SK-N-SH (cell line): ENCODE results near the gene WT1. TPM values are rescaled to one million over a fixed set of nuclear protein-coding genes. Genes with fewer than 3 reads are reported as not detected.

ENCODE experiments used
- CTCF ChIA-PET: fragments of 300-600, 350-600 bp; formaldehyde crosslinking; extraction: SDS; loops from one replicate; lab custom pipeline; 2021; lab: Yijun Ruan, JAX
- POLR2A ChIA-PET: fragments of 350-600 bp; sonication (Branson Sonifier 250); formaldehyde crosslinking; extraction: SDS; loops from one replicate; lab custom pipeline; 2020; ENCODE audit warnings: antibody characterized with exemption, inconsistent platforms; lab: Yijun Ruan, JAX
- DNase-seq: peaks from one replicate; pipeline ENCODE4 v3.0.0; 2012
- H2AFZ ChIP-seq: fragments of 200-600 bp; sonication (generic); 2 replicates; pipeline ENCODE4 v1.8.1; 2016; ENCODE audit warnings: antibody characterized with exemption, mild to moderate bottlenecking, low read depth
- H3F3A ChIP-seq: fragments of 200-600 bp; sonication (generic); replicated peaks from 2 replicates; pipeline ENCODE3; 2016; ENCODE audit warnings: antibody characterized with exemption, mild to moderate bottlenecking; ENCODE audit not compliant: insufficient read depth
- H3K27ac ChIP-seq, 2 experiments: fragments of 200-500 bp in 1 of 2; fragments of 200-600 bp in 1 of 2; sonication (Bioruptor generic) in 1 of 2; sonication (generic), shearing (Covaris generic) in 1 of 2; 2 replicates each; pipeline versions ENCODE4 v1.5.1 to v1.6.1; 2014 to 2016; ENCODE audit warnings: low read depth in 2 of 2, inconsistent platforms in 1 of 2, low read length in 1 of 2, mild to moderate bottlenecking in 1 of 2, mixed read lengths in 1 of 2
- H3K27me3 ChIP-seq: fragments of 200-600 bp; sonication (generic), shearing (Covaris generic); 2 replicates; pipeline ENCODE4 v1.6.1; 2016; ENCODE audit warnings: mixed run types; ENCODE audit not compliant: insufficient read depth
- H3K36me3 ChIP-seq, 2 experiments: fragments of 200-500 bp in 1 of 2; fragments of 200-600 bp in 1 of 2; sonication (Bioruptor generic) in 1 of 2; sonication (generic) in 1 of 2; replicated peaks in 1 of 2; 2 replicates each; pipeline versions ENCODE3 to v1.5.1; 2014 to 2016; ENCODE audit warnings: low read length in 1 of 2, mild to moderate bottlenecking in 1 of 2; ENCODE audit not compliant: insufficient read depth in 2 of 2, control insufficient read depth in 1 of 2
- H3K4me1 ChIP-seq, 2 experiments: fragments of 200-500 bp in 1 of 2; fragments of 200-600 bp in 1 of 2; sonication (Bioruptor generic) in 1 of 2; sonication (generic), shearing (Covaris generic) in 1 of 2; 2 replicates each; pipeline versions ENCODE4 v1.5.1 to v1.6.1; 2014 to 2016; ENCODE audit warnings: low read depth in 1 of 2, low read length in 1 of 2, mixed run types in 1 of 2; ENCODE audit not compliant: insufficient read depth in 2 of 2, control insufficient read depth in 1 of 2
- H3K4me2 ChIP-seq: fragments of 200-600 bp; sonication (generic), shearing (Covaris generic); 2 replicates; pipeline ENCODE4 v1.6.1; 2017; ENCODE audit warnings: mixed run types
- H3K4me3 ChIP-seq, 2 experiments: fragments of 200-500 bp in 1 of 2; fragments of 200-600 bp in 1 of 2; sonication (Bioruptor generic) in 1 of 2; sonication (generic), shearing (Covaris generic) in 1 of 2; 2 replicates each; pipeline versions ENCODE4 v1.5.1 to v1.8.1; 2014 to 2016; ENCODE audit warnings: low read depth in 2 of 2, inconsistent platforms in 1 of 2, low read length in 1 of 2, mild to moderate bottlenecking in 1 of 2, mixed read lengths in 1 of 2, moderate library complexity in 1 of 2
- H3K79me2 ChIP-seq: fragments of 200-600 bp; sonication (generic); 2 replicates; pipeline ENCODE4 v1.8.1; 2017; ENCODE audit warnings: mild to moderate bottlenecking; ENCODE audit not compliant: insufficient read depth
- H3K9ac ChIP-seq: fragments of 200-600 bp; sonication (generic); 2 replicates; pipeline ENCODE4 v1.6.1; 2017; ENCODE audit warnings: mixed run types
- H3K9me2 ChIP-seq: fragments of 200-600 bp; sonication (generic); 2 replicates; pipeline ENCODE4 v1.6.1; 2017; ENCODE audit warnings: mixed run types
- H3K9me3 ChIP-seq: fragments of 200-600 bp; sonication (generic); 2 replicates; pipeline ENCODE4 v1.6.1; 2017; ENCODE audit warnings: mixed run types, mild to moderate bottlenecking, moderate library complexity
- H4K20me1 ChIP-seq: fragments of 200-600 bp; sonication (generic); 2 replicates; pipeline ENCODE4 v1.6.1; 2017; ENCODE audit warnings: mild to moderate bottlenecking, mixed run types; ENCODE audit not compliant: insufficient read depth
- EZH2phosphoT487 ChIP-seq: fragments of 200-600 bp; sonication (generic); IDR thresholded peaks from 2 replicates; pipeline ENCODE4 v1.6.1; 2017; ENCODE audit warnings: low read depth, mixed run types, mild to moderate bottlenecking, antibody characterized with exemption, moderate library complexity, borderline replicate concordance
- GATA2 ChIP-seq: sonication (generic); formaldehyde crosslinking; IDR thresholded peaks from 2 replicates; pipeline ENCODE4 v1.5.0; 2020; ENCODE audit warnings: mild to moderate bottlenecking, missing genetic modification reagents
- IRF3 ChIP-seq: fragments of 150-350 bp; IDR thresholded peaks from 2 replicates; pipeline ENCODE4 v1.6.1; 2016; ENCODE audit warnings: mild to moderate bottlenecking, low read depth, low read length
- JUND ChIP-seq: IDR thresholded peaks from 2 replicates; pipeline ENCODE4 v1.4.0; 2012
- TAF1 ChIP-seq: IDR thresholded peaks from 2 replicates; pipeline ENCODE4 v1.6.1; 2012; ENCODE audit warnings: low read depth, mild to moderate bottlenecking, low read length, moderate library complexity, borderline replicate concordance
- ZBTB33 ChIP-seq: IDR thresholded peaks from 2 replicates; pipeline ENCODE4 v1.4.0; 2012; ENCODE audit warnings: low read depth, borderline replicate concordance
- WGBS: methylation state at CpG from one replicate; pipeline ENCODE4 v1.1.6; 2017; ENCODE audit warnings: low lambda C conversion rate; 5-methylcytosine and 5-hydroxymethylcytosine counted together
- polyA plus RNA-seq, 3 experiments: library from polyadenylated mRNA; depleted of rRNA; stranded (reverse); fragments of >200 nt; gene quantifications; 2 replicates each; pipeline ENCODE4 v1.2.3, GENCODE V29; 2012

WT1 gene
- polyA plus RNA-seq, 1 of the 3 experiments (the other 2 are of a cell fraction): 0.49 TPM

- Histone ChIP-seq H3K9me2 (no peaks in the 10 kb centered on the region), H3K4me2 (0 out of 2 replicates have a peak overlapping the region, but pooled peaks have one; percentile 67), H3F3A (no peaks in the 10 kb centered on the region), H3K27me3 (peaks cover 97% of the 10 kb centered on the region), H3K9ac (no peak overlapping the region), H3K27ac (no peak overlapping the region), H3K79me2 (no peaks in the 10 kb centered on the region), H3K9me3 (no peaks in the 10 kb centered on the region), H3K4me3 (no peak overlapping the region), H4K20me1 (peaks cover 8% of the 10 kb centered on the region; the same call in 1 of the 2 replicates), H3K36me3 (no peaks in the 10 kb centered on the region), H2AFZ (no peak overlapping the region), H3K4me1 (peaks cover 0 to 9% of the 10 kb centered on the region in 2 experiments; a peak in 1 of 4 replicates)
- CTCF ChIA-PET: no interaction called here
- TF ChIP-seq ZBTB33 (no peak), GATA2 (no peak), IRF3 (no peak), JUND (no peak)
- 12% methylated on average over 19 of the region's 25 CpGs for WGBS
- POLR2A ChIA-PET: no interaction called here
- no peak for DNase-seq
Measured at GRCh38 chr11:32433914-32434355, 1.4 kb downstream of the WT1 start.

- TF ChIP-seq TAF1 (no peak), EZH2phosphoT487 (peak; percentile 64; the same call in 1 of the 2 replicates)
- H3F3A ChIP-seq: no peaks in the 10 kb centered on the region
- H3K9me2 ChIP-seq: no peaks in the 10 kb centered on the region
- no peak overlapping the region for H3K9ac ChIP-seq
- no peak overlapping the region for H2AFZ ChIP-seq
- H3K4me1 ChIP-seq: peaks cover 0 to 9% of the 10 kb centered on the region in 2 experiments; a peak in 1 of 4 replicates
- H3K27me3 ChIP-seq: peaks cover 97% of the 10 kb centered on the region
- H3K4me2 ChIP-seq: peak overlapping the region; percentile 67
- no peak for DNase-seq
- H3K9me3 ChIP-seq: no peaks in the 10 kb centered on the region
- 28% methylated on average over 37 of the region's 46 CpGs for whole genome bisulfite sequencing
- H3K27ac ChIP-seq: no peak overlapping the region
- ChIA-PET POLR2A (no interaction called here), CTCF (no interaction called here)
- no peaks in the 10 kb centered on the region for H3K79me2 ChIP-seq
- H4K20me1 ChIP-seq: peaks cover 6% of the 10 kb centered on the region; the same call in 1 of the 2 replicates
- no peaks in the 10 kb centered on the region for H3K36me3 ChIP-seq
- peak overlapping the region in 1 of 2 experiments; percentile 35; a peak in 1 of 4 replicates for H3K4me3 ChIP-seq
Measured at GRCh38 chr11:32433101-32433913, 2.0 kb downstream of the WT1 start.
